SH-SY5Y (cell line): Measurements from ENCODE around the gene COMMD2.

ENCODE experiments used
- GATA2 ChIP-seq: IDR thresholded peaks from 2 replicates; pipeline ENCODE4 v1.6.1; 2011; ENCODE audit warnings: mild to moderate bottlenecking, low read depth, low read length
- GATA3 ChIP-seq: IDR thresholded peaks from 2 replicates; pipeline ENCODE4 v1.6.1; 2011; ENCODE audit warnings: low read depth, mild to moderate bottlenecking, low read length, moderate library complexity

DNA sequence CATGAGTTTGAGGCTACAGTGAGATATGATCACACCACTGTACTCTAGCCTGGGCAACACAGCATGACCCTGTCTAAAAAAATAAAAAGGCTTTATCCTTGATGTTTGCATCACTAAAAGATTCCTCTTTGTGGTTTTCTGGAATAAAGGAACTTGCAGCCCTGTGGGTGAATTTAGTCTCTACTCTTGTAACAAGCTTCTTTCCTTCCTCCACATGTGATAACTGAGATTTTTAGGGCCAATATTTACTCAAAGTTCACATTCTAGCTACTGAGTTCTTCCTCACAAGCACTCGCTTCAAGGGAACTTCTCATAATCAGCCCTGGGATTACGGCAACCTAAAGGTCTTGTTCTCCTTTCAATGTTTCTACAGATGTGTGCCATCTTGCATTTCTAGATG lies 24.6 kb downstream of the COMMD2 start:
- TF ChIP-seq GATA2, result no peak
- no peak for TF ChIP-seq GATA3
